ENCODE data around the gene RAB22A. TPM values are rescaled to one million over a fixed set of nuclear protein-coding genes. Genes with fewer than 3 reads are reported as not detected.

The RAB22A gene
- total RNA-seq, 4 donors from 2014 or later = 16.7 to 26.2 (median 20.8) TPM

- no peak overlapping the region for H3K4me3 ChIP-seq
- no peak for DNase-seq (ENCODE audit: low spot score in 2 of 2)
- H3K27me3 ChIP-seq = no peaks in the 10 kb centered on the region
- H3K27ac ChIP-seq = no peak overlapping the region
- TF ChIP-seq CTCF (IDR thresholded peaks at IDR 0.05) (no peak), POLR2A (IDR thresholded peaks at IDR 0.05) (no peak), EP300 (IDR thresholded peaks at IDR 0.05) (no peak)
- no peaks in the 10 kb centered on the region for H3K4me1 ChIP-seq
- 84 to 85% methylated on average over 9 of the region's 9 CpGs for WGBS, 2 donors
- H3K9me3 ChIP-seq = no peaks in the 10 kb centered on the region
- H3K36me3 ChIP-seq = peaks cover 0 to 95% (median 6%) of the 10 kb centered on the region in 3 donors
Observed at GRCh38 chr20:58267389-58268215, 41.9 kb upstream of the RAB22A start.

GRCh38 chr20:58268421-58268821, 41.1 kb upstream of the RAB22A start:
- no peaks in the 10 kb centered on the region for H3K9me3 ChIP-seq
- H3K4me3 ChIP-seq = no peak overlapping the region
- no peaks in the 10 kb centered on the region for H3K27me3 ChIP-seq
- 94 to 95% methylated on average over 7 of the region's 7 CpGs for WGBS, 2 donors
- peaks cover 0 to 87% (median 6%) of the 10 kb centered on the region in 3 donors for H3K36me3 ChIP-seq
- TF ChIP-seq POLR2A (IDR thresholded peaks at IDR 0.05) (no peak), EP300 (IDR thresholded peaks at IDR 0.05) (no peak), CTCF (IDR thresholded peaks at IDR 0.05) (no peak)
- no peak overlapping the region for H3K27ac ChIP-seq
- DNase-seq (ENCODE audit: low spot score in 2 of 2) = no peak
- H3K4me1 ChIP-seq = no peaks in the 10 kb centered on the region

GRCh38 chr20:58268936-58269619, 40.4 kb upstream of the RAB22A start:
- Histone ChIP-seq H3K4me1 (no peaks in the 10 kb centered on the region), H3K36me3 (peaks cover 0 to 81% (median 6%) of the 10 kb centered on the region in 3 donors)

GRCh38 chr20:58271606-58272351, 37.7 kb upstream of the RAB22A start:
- no peaks in the 10 kb centered on the region for H3K4me1 ChIP-seq
- H3K36me3 ChIP-seq = peaks cover 0 to 54% (median 6%) of the 10 kb centered on the region in 3 donors
- no peak overlapping the region for H3K4me3 ChIP-seq
- no peak for TF ChIP-seq CTCF (IDR thresholded peaks at IDR 0.05)
- TF ChIP-seq POLR2A (IDR thresholded peaks at IDR 0.05) = no peak
- no peak for TF ChIP-seq EP300 (IDR thresholded peaks at IDR 0.05)
- WGBS, 2 donors = 72 to 76% methylated on average over 9 of the region's 9 CpGs
- no peak for DNase-seq (ENCODE audit: low spot score in 2 of 2)
- H3K27ac ChIP-seq = no peak overlapping the region
- no peaks in the 10 kb centered on the region for H3K9me3 ChIP-seq
- H3K27me3 ChIP-seq = no peaks in the 10 kb centered on the region

More at GRCh38 chr20:58268936-58269619, 40.4 kb upstream of the RAB22A start:
- DNase-seq (ENCODE audit: low spot score in 2 of 2) = no peak
- H3K9me3 ChIP-seq = no peaks in the 10 kb centered on the region
- no peak overlapping the region for H3K4me3 ChIP-seq
- H3K27me3 ChIP-seq = no peaks in the 10 kb centered on the region
- no peak overlapping the region for H3K27ac ChIP-seq
- WGBS, 2 donors = 66 to 70% methylated on average over 13 of the region's 13 CpGs
- TF ChIP-seq EP300 (IDR thresholded peaks at IDR 0.05) (no peak), CTCF (IDR thresholded peaks at IDR 0.05) (no peak), POLR2A (IDR thresholded peaks at IDR 0.05) (no peak)

Measured in tibial nerve (tissue), 4 donors.